Stimulated activated naive CD4-positive, alpha-beta T cell (primary cell): ENCODE data around the gene RRAS.

Experiments used
- DNase-seq, 6 experiments: peaks; one replicate each; lab custom pipeline; 2025; lab: John Stamatoyannopoulos, UW

RRAS gene

DNA sequence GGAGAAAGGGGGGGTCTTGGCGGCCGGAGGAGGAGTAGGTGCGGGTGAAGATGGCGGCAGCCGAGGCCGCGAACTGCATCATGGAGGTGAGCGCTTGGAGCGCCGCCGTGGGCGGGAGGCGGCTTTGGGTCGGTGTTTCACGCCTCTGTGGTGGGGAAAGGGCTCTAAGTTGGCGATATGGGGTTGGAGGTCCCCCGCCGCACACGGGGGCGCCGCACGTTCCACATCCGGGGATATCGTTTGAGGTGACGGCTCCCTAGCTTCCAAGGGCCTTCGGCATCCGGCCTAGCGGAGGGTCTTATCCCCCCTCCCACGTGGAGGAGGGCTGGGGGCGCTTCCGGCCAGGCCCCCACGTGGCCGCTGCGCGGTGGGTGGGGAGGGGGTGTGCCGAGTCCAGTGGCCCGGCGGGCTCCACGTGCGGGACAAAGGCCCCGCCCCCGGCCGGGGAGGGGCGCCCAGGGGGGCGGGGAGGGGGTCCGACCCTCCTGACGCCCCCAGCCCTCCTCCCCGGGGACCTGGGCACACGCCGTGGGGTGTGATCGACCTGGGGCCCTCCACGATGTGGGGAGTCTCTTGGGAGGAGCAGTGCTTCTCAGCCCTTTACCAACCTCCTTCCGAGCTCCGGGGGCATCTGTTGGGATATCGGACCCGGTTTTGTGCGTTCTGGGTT lies 37.4 kb upstream of the RRAS start, which contains the start of gene PRMT1:
Gene PRMT1 (plus strand): TSS at position 41 of the 670 bp plus-strand sequence. CDS start 10 bp downstream, at position 51.
- peak in 5 of 6 experiments; percentile 40 to 85 (median 69) for DNase-seq

DNA sequence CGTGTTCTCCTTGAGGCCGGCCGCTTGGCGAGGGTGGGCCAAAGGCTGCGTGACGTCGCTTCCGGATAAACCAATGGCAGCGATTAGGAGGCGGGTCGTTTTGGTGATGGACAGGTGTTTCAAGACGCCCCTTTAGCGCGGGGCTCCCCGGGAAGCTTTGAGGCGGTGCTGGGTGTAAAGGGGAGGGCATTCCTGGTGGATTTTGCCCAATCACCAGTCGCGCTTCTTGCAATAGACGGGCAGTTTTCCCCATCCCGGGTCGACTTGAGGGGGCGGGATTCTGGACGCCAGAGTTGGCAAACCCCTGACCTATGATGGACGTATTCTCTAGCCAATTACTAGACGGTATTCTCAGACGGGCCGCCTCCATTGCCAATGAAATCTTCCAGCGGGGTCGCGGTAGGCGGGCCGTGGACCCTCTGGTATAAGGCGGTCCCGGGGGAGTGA lies 36.9 kb upstream of the RRAS start:
- DNase-seq: peak; percentile 92 to 99 (median 98)

DNA sequence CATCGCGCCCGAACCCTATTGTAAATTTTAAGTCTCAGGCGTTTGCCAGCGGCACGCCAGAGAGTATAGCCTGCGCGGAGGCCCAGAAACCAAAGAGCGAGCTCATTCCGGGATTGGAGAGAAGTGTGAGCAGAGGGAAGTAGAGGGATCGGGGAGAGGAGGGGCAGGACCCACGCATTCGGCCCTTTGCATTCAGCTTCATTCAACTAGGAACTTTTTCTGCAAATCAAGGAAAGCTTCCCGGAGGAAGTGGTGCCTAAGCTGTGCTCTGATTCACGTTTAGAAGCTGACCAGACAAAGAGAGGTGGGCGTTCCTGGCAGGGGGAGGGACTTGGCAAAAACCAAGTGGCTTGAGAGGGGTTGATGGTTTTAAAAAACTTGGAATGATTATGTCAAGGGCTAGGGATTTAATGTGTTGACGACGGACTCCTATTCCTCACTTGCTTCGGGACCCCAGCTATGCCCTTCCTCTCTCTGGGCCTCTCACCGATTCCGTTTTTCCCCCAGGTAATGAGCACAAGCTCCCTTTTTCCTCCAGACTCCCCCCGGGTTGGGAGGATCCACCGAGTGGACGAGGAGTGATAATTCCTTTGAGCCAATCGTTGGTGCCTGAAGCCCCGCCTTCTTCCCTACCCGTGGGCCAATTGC lies 36.3 kb upstream of the RRAS start:
- peak in 3 of 6 experiments; percentile 37 to 70 (median 45) for DNase-seq

GRCh38 chr19:49672131-49672919 lies 32.4 kb upstream of the RRAS start:
- peak; percentile 22 to 70 (median 64) for DNase-seq

DNA sequence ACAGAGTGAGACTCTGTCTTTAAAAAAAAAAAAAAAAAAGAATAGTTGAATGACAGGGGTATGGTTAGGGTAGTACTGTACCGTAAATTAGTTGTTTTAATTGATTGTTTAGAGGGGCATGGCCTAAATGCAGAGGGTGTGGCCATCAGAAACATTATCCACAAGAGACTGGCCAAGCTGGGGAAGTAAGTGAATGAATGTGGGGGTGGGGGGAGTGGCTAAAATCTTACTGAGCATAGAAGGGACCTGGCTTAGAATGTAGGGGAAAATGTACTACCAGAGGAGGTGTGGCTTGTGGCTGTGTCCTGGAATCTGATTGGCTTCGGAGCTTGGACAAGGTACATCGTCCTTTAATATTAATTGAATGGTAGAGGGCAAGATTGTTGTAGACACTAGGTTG lies 29.6 kb upstream of the RRAS start:
- no peak for DNase-seq

DNA sequence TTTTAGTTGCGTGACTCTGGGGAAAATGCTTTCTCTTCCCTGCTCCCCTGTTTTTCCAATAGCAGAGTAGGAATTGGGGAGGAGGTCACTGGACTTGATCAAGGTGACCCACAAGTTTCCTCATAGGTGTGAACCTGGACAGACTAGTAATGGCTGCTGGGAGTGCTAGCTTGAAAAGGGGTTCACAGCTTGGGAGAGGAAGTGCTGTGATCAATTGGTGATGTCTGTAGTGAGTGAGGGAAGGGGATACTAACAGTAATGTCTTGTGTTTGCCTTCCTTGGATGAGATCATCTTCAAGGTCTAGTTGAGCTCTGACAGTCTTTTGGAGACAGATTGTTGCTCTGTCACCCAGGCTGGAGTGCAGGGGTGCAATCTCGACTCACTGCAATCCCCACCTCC lies 27.5 kb upstream of the RRAS start:
- no peak for DNase-seq

GRCh38 chr19:49666120-49666444 lies 26.1 kb upstream of the RRAS start:
- DNase-seq: no peak

- DNase-seq: peak; percentile 98 to 100 (median 99)
These were observed 25.6 kb upstream of the RRAS start, which contains the start of the genes BCL2L12 and IRF3 for GRCh38 chr19:49665351-49666119. Gene BCL2L12 (plus strand): TSS chr19:49665933. CDS start chr19:49666693, 760 bp downstream. Gene IRF3 (minus strand): TSS chr19:49665857. CDS start chr19:49664838, 1,019 bp downstream.

- DNase-seq: peak in 1 of 6 experiments; percentile 52
These were observed 25.1 kb upstream of the RRAS start for GRCh38 chr19:49665036-49665350.

DNA sequence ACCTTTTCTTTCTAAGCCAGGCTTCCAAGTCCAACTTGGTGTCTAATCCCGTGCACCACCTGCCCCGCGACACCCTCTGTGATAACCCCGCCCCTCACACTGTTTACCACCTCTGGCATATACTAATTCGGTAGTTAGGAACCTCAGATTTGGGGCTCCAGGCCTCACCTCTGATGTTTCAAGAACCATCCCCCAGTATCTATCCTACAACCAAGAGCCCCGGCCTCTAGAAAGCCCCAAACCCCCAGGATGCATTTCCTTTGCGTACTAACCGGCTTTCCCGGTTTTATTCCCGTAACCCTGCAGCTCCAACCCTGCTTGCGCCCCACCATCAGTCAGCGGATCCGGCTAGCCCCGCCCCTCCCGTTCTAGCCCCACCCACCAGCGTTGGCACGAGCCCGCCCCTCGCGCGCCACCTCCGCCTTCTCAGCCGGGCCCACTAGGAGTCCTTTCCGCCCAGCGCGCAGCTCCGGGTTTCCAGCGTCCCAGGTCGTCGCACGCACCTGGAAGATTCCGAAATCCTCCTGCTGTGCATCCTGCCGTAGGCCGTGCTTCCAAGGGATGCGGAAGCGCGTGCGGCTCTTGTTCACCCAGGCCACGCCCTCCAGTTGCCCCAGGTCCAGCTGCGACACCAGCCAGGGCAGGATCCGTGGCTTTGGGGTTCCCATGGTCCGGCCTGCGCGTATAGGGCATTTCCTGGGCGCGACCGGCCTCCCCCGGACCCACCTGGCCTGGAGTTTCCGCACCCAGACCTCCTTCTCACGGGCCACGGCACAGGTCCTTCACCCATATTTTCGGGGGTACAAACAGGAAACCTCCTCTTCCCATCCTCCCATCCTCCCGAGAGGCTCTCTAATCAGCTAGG lies 24.5 kb upstream of the RRAS start:
- DNase-seq: peak; percentile 84 to 95 (median 90)

GRCh38 chr19:49663224-49663623 lies 23.3 kb upstream of the RRAS start:
- DNase-seq: no peak

DNA sequence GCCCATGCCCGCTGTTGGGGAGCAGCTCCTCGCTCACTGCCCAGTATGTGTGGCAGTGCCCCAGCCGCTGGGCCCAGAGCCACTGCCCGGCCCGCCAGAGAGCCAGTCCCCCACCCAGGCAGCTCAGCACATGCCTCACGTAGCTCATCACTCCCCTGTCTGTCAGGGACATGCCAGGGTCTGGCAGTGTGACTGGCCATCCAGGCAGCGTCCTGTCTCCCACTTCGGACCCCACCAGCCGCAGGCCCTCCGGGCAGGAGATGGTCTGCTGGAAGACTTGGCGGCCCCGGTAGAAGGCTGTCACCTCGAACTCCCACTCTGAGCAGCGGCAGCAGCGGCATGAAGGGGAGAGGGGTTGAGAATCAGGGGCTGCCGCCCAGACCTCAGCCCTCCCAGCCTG lies 22.1 kb upstream of the RRAS start:
- DNase-seq: no peak

- no peak for DNase-seq
These were observed 20.5 kb upstream of the RRAS start for GRCh38 chr19:49660338-49660961.

DNA sequence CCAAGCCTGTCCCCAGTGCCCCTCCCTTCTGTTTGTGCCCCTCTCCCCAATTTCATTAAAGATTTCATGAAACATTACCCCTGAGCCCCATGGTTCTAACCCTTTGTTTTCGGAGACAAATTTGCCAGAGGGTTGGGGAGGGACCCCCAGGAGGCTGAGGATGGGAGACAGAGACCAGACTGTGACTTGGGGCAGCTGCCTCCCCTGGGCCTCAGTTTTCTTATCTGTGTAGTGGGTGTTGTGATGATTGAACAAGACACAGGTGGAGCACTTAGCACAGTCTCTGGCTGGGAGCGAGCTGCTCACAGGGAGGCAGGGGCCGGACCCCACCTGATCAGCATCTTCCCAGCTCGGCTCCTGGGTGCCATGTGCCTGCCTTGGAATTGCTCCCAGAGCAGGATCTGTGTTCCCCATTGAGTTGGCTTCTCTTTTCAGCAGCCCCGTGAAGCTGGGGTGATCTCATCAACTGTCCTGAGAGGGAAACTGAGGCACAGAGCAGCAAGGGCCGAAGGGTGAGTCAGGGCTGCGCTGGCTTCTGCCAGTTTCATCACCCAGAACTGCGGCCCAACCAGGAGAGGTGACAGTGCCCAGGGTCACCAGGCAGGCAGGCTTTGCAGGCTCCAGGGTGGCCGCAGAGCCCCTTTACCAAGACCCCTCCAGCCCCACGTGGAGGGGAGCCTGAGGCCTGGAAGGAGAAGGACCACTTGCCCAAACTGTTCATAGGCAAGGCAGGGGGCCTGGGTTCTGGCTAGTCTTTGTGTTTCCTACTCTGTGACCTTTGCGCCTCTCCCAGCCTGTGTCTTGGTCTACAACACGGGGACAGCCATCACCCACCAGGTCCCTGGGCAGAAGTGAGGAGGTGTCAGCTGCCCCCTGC lies 18.9 kb upstream of the RRAS start:
- DNase-seq: no peak

- no peak for DNase-seq
These were observed 18.2 kb upstream of the RRAS start for GRCh38 chr19:49658139-49658517.

- no peak for DNase-seq
These were observed 17.7 kb upstream of the RRAS start for GRCh38 chr19:49657493-49658138.

- DNase-seq: no peak
These were observed 16.6 kb upstream of the RRAS start for GRCh38 chr19:49656456-49657109.
